MM.1S (cell line): ENCODE results near the gene TAF1B.

Experiments
- EZH2 ChIP-seq: fragments of 300-600 bp; sonication (generic); optimal IDR thresholded peaks from 2 replicates; pipeline ENCODE3; 2017; ENCODE audit warnings: low read depth, mild to moderate bottlenecking, antibody characterized with exemption, low read length, mixed read lengths
- TF ChIP-seq, protein P1 (sequence below): fragments of 300-600 bp; sonication (generic); IDR thresholded peaks from 2 replicates; pipeline ENCODE4 v1.5.1; 2016; ENCODE audit warnings: antibody characterized with exemption, low read length, mixed read lengths

DNA sequence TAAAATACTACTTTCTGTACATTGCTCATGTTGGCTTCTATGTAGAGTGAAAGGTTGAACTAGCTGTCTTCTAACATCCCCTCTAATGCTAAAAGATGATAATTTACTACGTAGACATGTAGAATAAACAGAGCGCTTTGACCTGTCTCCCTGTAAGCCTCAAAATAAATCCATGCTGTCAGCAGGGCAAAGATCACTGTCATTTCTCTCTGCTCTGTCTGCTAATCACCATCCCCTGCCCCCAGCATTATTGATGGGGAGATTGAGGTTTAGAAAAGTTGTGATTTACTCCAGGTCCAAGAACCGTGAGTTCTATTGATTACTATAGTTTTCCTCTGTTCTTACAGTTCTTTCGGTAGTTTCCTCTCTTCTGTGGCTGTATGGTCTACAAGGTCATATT, 69.2 kb downstream of the TAF1B start:
- TF ChIP-seq, protein P1, sequence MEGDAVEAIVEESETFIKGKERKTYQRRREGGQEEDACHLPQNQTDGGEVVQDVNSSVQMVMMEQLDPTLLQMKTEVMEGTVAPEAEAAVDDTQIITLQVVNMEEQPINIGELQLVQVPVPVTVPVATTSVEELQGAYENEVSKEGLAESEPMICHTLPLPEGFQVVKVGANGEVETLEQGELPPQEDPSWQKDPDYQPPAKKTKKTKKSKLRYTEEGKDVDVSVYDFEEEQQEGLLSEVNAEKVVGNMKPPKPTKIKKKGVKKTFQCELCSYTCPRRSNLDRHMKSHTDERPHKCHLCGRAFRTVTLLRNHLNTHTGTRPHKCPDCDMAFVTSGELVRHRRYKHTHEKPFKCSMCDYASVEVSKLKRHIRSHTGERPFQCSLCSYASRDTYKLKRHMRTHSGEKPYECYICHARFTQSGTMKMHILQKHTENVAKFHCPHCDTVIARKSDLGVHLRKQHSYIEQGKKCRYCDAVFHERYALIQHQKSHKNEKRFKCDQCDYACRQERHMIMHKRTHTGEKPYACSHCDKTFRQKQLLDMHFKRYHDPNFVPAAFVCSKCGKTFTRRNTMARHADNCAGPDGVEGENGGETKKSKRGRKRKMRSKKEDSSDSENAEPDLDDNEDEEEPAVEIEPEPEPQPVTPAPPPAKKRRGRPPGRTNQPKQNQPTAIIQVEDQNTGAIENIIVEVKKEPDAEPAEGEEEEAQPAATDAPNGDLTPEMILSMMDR, result no peak
- no peak for TF ChIP-seq EZH2
